ENCODE measurements around the gene COL5A1.

DNA sequence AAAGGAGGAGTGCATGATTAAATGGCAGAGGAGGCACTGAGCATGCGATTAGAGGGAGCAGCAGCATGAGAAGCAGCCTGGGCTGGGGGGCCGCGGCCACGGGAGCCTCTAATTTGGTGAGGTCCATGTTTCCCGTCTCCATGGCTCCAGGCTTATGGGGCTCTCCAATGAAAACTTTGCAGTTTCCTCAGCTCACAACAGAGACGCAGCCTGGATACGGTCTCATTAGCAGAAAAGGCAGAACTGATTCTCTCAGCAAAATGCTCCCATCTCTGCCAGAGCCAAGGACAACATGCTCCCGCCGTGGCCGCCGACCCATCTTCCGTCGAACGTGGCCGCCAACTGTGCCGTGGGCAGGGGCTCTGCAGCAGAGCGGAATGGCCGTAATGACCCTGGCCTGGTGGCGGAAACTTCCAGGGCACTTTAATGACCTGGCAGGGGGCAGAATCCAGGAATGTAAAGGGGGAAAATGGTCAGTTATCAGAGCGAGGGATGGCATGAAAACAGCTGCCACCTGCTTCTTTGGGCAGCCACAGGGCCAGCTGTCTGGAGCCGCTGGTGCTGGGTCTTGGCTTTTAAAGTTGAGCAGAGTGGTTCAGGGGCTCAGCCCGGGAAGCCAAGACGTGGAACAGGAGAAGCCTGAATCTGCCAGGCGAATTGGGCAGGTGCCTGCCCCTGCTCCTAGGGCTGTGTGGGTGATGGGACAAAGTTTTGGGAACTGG lies 76.5 kb downstream of the COL5A1 start:
- TF ChIP-seq SUZ12 (IDR thresholded peaks at IDR 0.05; ENCODE audit: extremely low read depth, insufficient read depth, insufficient read length) (no peak), YY1 (IDR thresholded peaks at IDR 0.05; ENCODE audit: insufficient read depth, insufficient read length) (no peak)
